Measurements from ENCODE around the gene LONRF2.

GRCh38 chr2:100365434-100365833, 43.1 kb upstream of the LONRF2 start:
- TF ChIP-seq POLR2A (IDR thresholded peaks at IDR 0.05) = no peak
- TF ChIP-seq, protein P1, sequence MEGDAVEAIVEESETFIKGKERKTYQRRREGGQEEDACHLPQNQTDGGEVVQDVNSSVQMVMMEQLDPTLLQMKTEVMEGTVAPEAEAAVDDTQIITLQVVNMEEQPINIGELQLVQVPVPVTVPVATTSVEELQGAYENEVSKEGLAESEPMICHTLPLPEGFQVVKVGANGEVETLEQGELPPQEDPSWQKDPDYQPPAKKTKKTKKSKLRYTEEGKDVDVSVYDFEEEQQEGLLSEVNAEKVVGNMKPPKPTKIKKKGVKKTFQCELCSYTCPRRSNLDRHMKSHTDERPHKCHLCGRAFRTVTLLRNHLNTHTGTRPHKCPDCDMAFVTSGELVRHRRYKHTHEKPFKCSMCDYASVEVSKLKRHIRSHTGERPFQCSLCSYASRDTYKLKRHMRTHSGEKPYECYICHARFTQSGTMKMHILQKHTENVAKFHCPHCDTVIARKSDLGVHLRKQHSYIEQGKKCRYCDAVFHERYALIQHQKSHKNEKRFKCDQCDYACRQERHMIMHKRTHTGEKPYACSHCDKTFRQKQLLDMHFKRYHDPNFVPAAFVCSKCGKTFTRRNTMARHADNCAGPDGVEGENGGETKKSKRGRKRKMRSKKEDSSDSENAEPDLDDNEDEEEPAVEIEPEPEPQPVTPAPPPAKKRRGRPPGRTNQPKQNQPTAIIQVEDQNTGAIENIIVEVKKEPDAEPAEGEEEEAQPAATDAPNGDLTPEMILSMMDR (IDR thresholded peaks at IDR 0.05) = no peak

Measured in breast epithelium (tissue), 3 donors.